Retinal pigment epithelial cell (primary cell): Measurements from ENCODE around the gene MEGF6.

ENCODE experiments used
- DNase-seq: peaks from one replicate; pipeline ENCODE4 v3.0.0-alpha.2; 2010; ENCODE audit warnings: low read depth
- H3K4me3 ChIP-seq: 2 replicates; pipeline ENCODE4 v1.5.1; 2011; ENCODE audit warnings: mild to moderate bottlenecking, low read length, control low read depth, moderate library complexity
- TF ChIP-seq, protein P1 (sequence below): conservative IDR thresholded peaks from 2 replicates; pipeline ENCODE4 v1.5.1; 2011; ENCODE audit warnings: low read depth, low read length, control low read depth, inconsistent platforms

Gene MEGF6

DNA sequence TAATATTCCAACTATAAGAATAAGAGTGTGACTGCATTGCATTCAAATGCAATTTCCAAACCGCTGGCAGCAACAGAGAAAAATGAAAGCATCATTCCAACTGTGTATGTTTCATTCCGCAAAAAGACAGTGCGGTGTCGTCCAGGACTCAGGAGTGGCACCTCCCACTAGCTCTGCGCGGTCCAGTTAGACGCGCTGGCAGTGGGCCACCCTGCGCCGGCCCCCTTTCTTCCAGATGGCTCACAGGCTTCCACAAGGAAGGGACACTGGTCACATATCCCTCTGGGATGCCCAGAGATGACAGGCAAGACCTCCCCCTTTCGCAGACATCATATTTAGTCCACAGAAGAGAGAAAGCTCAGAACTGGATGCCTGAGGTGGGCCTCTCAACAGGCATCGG is 26.7 kb upstream of the MEGF6 start:
- no peak for DNase-seq
- no peak overlapping the region for H3K4me3 ChIP-seq
- TF ChIP-seq, protein P1, sequence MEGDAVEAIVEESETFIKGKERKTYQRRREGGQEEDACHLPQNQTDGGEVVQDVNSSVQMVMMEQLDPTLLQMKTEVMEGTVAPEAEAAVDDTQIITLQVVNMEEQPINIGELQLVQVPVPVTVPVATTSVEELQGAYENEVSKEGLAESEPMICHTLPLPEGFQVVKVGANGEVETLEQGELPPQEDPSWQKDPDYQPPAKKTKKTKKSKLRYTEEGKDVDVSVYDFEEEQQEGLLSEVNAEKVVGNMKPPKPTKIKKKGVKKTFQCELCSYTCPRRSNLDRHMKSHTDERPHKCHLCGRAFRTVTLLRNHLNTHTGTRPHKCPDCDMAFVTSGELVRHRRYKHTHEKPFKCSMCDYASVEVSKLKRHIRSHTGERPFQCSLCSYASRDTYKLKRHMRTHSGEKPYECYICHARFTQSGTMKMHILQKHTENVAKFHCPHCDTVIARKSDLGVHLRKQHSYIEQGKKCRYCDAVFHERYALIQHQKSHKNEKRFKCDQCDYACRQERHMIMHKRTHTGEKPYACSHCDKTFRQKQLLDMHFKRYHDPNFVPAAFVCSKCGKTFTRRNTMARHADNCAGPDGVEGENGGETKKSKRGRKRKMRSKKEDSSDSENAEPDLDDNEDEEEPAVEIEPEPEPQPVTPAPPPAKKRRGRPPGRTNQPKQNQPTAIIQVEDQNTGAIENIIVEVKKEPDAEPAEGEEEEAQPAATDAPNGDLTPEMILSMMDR: no peak

DNA sequence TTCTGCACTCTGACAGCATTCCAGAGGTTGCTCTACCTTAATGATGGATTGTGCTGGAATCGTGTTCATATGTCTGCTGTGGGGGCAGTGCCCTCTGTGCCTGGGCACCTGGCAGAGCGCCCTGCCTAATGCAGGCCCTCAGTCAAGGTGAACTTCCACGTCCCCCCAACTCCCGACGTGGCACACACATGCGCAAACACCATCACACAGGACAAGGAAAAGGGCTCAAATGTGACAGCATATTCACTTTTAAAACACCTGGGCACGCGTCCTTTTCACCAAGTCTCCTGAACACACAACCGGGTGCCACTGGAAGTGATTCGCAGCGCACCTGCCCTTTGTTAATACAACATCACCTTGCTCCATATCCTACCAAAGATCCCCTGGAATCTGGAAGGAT is 25.2 kb upstream of the MEGF6 start:
- TF ChIP-seq, protein P1: no peak
- DNase-seq: no peak
- no peak overlapping the region for H3K4me3 ChIP-seq

DNA sequence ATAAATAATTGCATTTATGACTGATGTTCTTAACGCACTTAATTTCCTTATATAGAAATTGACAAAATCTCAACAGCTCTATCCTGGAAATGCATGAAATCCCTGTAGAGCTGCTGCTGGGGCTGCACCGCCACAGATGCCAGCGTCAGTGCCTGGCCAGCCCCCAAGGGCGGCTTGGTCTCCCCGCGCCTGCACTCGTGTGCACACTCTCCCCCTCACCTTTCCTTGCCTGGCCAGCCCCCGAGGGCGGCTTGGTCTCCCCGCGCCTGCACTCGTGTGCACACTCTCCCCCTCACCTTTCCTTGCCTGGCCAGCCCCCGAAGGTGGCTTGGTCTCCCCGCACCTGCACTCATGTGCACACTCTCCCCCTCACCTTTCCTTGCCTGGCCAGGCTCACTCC is 24.8 kb upstream of the MEGF6 start:
- no peak for DNase-seq
- TF ChIP-seq, protein P1: no peak
- H3K4me3 ChIP-seq: no peak overlapping the region

DNA sequence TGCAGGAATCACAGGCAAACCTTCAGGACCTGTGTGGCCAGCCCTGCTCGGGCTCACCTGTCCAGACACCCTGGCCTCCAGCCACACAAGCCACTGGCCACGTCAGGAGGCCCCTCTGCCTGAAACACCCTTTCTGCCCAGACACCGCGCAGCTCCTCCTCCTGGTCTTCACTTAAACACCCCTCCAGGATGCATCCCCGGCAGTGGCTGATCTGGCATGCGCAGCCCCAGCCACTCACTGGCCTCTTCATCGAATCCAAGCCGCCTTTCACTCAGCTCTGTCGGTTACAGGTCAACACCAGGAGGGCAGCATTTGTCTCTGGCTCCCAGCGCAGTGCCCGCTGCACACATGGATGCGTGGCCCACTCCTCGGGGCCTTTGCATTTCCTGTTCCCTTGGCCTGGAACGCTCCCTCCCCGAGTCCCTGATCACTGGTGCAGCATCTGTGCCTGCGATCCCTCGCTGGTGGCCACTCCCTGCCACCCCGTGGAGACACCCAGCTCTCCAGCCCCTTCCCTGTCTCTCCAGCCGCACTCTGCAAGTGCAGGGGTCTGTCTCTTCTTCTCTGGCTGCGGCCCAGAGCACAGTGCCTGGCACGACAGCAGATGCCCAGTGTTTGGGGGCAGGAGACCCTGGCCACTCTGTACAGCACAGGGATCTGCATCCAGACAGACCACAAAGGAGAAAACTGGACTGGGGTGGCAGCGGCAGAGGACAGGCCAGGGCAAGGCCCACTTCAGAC is 22.9 kb upstream of the MEGF6 start:
- DNase-seq: no peak
- no peak overlapping the region for H3K4me3 ChIP-seq
- TF ChIP-seq, protein P1: no peak

DNA sequence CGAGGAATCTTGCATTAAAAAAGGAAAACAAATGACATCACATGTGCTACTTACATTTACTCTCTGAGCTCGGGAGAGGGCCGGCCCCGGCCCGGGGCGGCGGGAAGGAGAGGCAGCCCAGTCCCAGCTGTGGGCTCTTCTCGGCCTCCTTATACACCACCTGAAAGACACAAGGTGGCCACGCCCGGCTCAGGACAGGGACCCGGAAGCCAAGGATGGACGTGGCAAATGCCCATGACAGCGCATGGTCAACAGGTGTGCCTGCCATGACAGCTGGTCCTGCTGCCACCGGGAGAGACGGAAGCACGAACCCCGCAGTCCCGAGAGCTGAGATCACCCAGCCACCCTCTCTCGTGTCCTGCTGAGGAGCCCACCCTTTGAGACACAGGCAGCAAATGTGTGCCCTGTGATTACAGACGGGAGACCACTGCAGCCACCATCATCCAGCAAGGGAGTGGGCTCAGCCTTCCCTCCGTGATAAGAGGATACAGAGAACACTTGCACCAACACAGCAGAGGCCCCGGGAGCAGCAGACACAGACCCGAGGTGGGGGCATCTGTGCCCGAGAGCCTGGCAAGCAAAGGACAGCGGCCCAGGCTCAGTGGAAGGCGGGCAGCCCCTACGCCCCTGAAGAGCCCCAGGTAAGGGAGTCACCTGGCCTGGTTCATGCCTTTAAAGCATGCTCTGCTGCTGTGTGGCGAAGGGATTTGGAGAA is 22.2 kb upstream of the MEGF6 start:
- DNase-seq: no peak
- no peak overlapping the region for H3K4me3 ChIP-seq
- TF ChIP-seq, protein P1: no peak

DNA sequence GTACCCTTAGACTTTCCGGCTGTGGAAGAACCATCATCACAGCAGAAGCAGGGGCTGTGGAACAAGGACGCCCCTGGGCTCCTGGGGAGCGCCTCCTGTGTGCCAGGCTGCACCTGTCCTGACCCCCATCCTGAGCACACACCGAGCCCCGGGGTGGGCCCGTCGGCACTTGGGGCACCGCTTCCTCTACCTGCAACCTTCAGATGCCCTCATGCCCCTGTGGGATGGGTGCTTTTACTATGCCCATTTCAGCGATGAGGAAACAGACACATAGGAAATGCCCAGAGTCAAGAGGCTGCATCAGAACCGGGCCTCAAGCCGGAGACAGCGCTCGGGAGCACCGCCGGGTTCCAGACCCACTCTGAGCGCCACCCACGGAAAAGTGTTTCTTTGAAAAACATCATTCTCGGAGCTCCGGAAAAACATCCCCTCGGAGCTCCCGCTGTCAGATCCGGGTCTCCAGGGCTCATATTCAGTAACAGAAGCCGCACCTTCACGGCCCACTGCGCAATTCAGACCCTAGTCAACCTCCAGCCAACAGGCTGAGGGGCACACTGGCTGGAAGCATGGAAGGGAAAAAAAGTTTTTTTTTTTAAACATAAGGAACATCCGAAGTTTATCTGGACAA is 21.5 kb upstream of the MEGF6 start:
- TF ChIP-seq, protein P1: no peak
- no peak overlapping the region for H3K4me3 ChIP-seq
- no peak for DNase-seq
